GM12878 (cell line): Measurements from ENCODE around the gene PHF23. TPM values are rescaled to one million over a fixed set of nuclear protein-coding genes. Genes with fewer than 3 reads are reported as not detected.

Experiments
- CBFB ChIP-seq: IDR thresholded peaks from 2 replicates; pipeline ENCODE4 v1.6.1; 2016; ENCODE audit warnings: antibody characterized with exemption, low read depth
- FOS ChIP-seq: IDR thresholded peaks from 3 replicates; pipeline ENCODE4 v1.6.1; 2011; ENCODE audit warnings: borderline replicate concordance; ENCODE audit not compliant: insufficient read length; ENCODE audit errors: extremely low read depth
- IKZF2 ChIP-seq, 2 experiments: fragments of 450-650 bp; IDR thresholded peaks; 2 replicates each; pipeline ENCODE4 v1.6.1; 2017; ENCODE audit warnings: mild to moderate bottlenecking in 2 of 2, moderate library complexity in 2 of 2
- LARP7 ChIP-seq: fragments of 450-650 bp; IDR thresholded peaks from 2 replicates; pipeline ENCODE4 v1.6.1; 2017; ENCODE audit warnings: mild to moderate bottlenecking
- MXI1 ChIP-seq: fragments of 150-350 bp; IDR thresholded peaks from 2 replicates; pipeline ENCODE4 v1.6.1; 2011; ENCODE audit warnings: low read depth, mild to moderate bottlenecking, inconsistent platforms, low read length, improper control_type of control experiment
- MYB ChIP-seq: fragments of 150-350 bp; IDR thresholded peaks from 2 replicates; pipeline ENCODE4 v1.6.1; 2014; ENCODE audit warnings: mild to moderate bottlenecking, low read depth, low read length, borderline replicate concordance
- NBN ChIP-seq: fragments of 450-650 bp; IDR thresholded peaks from 2 replicates; pipeline ENCODE4 v1.6.1; 2016
- NFXL1 ChIP-seq: fragments of 450-650 bp; IDR thresholded peaks from 2 replicates; pipeline ENCODE4 v1.6.1; 2017; ENCODE audit warnings: antibody characterized with exemption, mild to moderate bottlenecking, borderline replicate concordance
- POLR2AphosphoS2 ChIP-seq: IDR thresholded peaks from 2 replicates; pipeline ENCODE4 v1.6.1; 2011; ENCODE audit warnings: low read depth, mild to moderate bottlenecking, low read length, improper control_type of control experiment, moderate library complexity
- POLR2AphosphoS5 ChIP-seq: IDR thresholded peaks from 2 replicates; pipeline ENCODE4 v1.6.1; 2011; ENCODE audit warnings: mild to moderate bottlenecking, low read length, inconsistent platforms
- RELA ChIP-seq: fragments of 450-650 bp; IDR thresholded peaks from 2 replicates; pipeline ENCODE4 v1.8.0; 2014; ENCODE audit warnings: borderline replicate concordance; ENCODE audit not compliant: partially characterized antibody
- SMC3 ChIP-seq: IDR thresholded peaks from 2 replicates; pipeline ENCODE4 v1.6.1; 2011; ENCODE audit warnings: low read length, improper control_type of control experiment, borderline replicate concordance
- STAT1 ChIP-seq: fragments of 450-650 bp; conservative IDR thresholded peaks from 2 replicates; pipeline ENCODE4 v1.6.1; 2014; ENCODE audit warnings: antibody characterized with exemption, mild to moderate bottlenecking
- TBL1XR1 ChIP-seq: IDR thresholded peaks from 2 replicates; pipeline ENCODE4 v1.6.1; 2012; ENCODE audit warnings: low read depth, low read length, improper control_type of control experiment
- ZBED1 ChIP-seq: IDR thresholded peaks from 2 replicates; pipeline ENCODE4 v1.6.1; 2016; ENCODE audit warnings: borderline replicate concordance
- ZNF24 ChIP-seq: fragments of 450-650 bp; IDR thresholded peaks from 2 replicates; pipeline ENCODE4 v1.6.1; 2017; ENCODE audit warnings: antibody characterized with exemption, mild to moderate bottlenecking
- polyA plus RNA-seq, 11 experiments: library from polyadenylated mRNA; depleted of rRNA in 4 of 11; unstranded in 6 of 11; stranded (reverse) in 5 of 11; fragments of >200 nt; fragmentation: Nextera tagmentation in 4 of 11; fragmentation: Illumina TruSeq in 1 of 11; extraction: Ambion mirVana in 4 of 11; extraction: Trizol in 1 of 11; gene quantifications; 1 replicate in 1 of 11; 2 replicates in 10 of 11; pipeline versions ENCODE4 v1.2.1 to v1.2.3, GENCODE V29; 2011 to 2016; ENCODE audit warnings: inconsistent platforms in 2 of 11, missing spikeins in 2 of 11, low read depth in 1 of 11
- total RNA-seq, 4 experiments: library from RNA; depleted of rRNA in 3 of 4; stranded (reverse); fragments of >200 nt in 3 of 4; fragmentation: Illumina TruSeq in 1 of 4; extraction: Trizol in 1 of 4; gene quantifications; 2 replicates each; pipeline versions ENCODE4 v1.2.1 to v1.2.3, GENCODE V29; 2013 to 2021
- TF ChIP-seq, protein P1 (sequence below): fragments of 450-650 bp; IDR thresholded peaks from 2 replicates; pipeline ENCODE4 v1.6.1; 2014; ENCODE audit warnings: mild to moderate bottlenecking
- TF ChIP-seq, protein P2 (sequence below): IDR thresholded peaks from 2 replicates; pipeline ENCODE4 v1.6.1; 2012; ENCODE audit warnings: low read depth, low read length, improper control_type of control experiment
- TF ChIP-seq, protein P3 (sequence below): fragments of 450-650 bp; IDR thresholded peaks from 2 replicates; pipeline ENCODE4 v1.6.1; 2016; ENCODE audit warnings: mild to moderate bottlenecking, moderate library complexity, borderline replicate concordance
- TF ChIP-seq, protein P4 (sequence below): IDR thresholded peaks from 2 replicates; pipeline ENCODE4 v1.6.1; 2012; ENCODE audit warnings: low read depth, low read length, improper control_type of control experiment
- TF ChIP-seq, protein P5 (sequence below): IDR thresholded peaks from 2 replicates; pipeline ENCODE4 v1.6.1; 2012; ENCODE audit warnings: low read depth, low read length, improper control_type of control experiment
- TF ChIP-seq, protein P6 (sequence below): IDR thresholded peaks from 2 replicates; pipeline ENCODE4 v1.6.1; 2011; ENCODE audit warnings: low read depth, mild to moderate bottlenecking, low read length, moderate library complexity, borderline replicate concordance; ENCODE audit errors: extremely low read depth

Gene PHF23
- total and polyA plus RNA-seq, 10 of the 15 experiments (the other 5 are each of a cell fraction or from before 2014, with no cell fraction given) = 8.2 to 84.8 (median 32.6) TPM

DNA sequence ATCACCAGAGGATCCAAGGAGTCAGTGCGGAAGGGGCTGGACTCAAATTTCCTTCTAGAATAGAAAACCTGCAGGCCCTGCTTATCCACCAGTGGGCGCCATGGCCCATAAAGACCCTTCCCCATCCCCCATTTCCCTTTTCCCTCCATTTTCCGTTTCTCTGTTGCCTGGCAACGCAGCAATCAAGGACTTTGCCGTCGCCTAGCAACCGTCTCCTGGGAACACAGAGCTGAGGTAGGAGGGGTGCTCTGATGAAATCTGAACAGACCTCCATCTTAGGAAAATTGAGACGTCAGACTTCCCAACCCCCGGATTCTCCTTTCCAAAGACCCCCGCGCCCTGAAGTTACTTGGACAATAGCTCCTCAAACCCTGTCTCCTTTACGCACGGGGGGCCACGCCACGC, 25.4 kb downstream of the PHF23 start (continued):
- TF ChIP-seq, protein P1, sequence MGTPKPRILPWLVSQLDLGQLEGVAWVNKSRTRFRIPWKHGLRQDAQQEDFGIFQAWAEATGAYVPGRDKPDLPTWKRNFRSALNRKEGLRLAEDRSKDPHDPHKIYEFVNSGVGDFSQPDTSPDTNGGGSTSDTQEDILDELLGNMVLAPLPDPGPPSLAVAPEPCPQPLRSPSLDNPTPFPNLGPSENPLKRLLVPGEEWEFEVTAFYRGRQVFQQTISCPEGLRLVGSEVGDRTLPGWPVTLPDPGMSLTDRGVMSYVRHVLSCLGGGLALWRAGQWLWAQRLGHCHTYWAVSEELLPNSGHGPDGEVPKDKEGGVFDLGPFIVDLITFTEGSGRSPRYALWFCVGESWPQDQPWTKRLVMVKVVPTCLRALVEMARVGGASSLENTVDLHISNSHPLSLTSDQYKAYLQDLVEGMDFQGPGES = no peak
- TF ChIP-seq, protein P2, sequence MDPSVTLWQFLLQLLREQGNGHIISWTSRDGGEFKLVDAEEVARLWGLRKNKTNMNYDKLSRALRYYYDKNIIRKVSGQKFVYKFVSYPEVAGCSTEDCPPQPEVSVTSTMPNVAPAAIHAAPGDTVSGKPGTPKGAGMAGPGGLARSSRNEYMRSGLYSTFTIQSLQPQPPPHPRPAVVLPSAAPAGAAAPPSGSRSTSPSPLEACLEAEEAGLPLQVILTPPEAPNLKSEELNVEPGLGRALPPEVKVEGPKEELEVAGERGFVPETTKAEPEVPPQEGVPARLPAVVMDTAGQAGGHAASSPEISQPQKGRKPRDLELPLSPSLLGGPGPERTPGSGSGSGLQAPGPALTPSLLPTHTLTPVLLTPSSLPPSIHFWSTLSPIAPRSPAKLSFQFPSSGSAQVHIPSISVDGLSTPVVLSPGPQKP = no peak
- no peak for TF ChIP-seq STAT1
- no peak for TF ChIP-seq MYB
- TF ChIP-seq CBFB = no peak
- no peak for TF ChIP-seq FOS
- TF ChIP-seq, protein P3, sequence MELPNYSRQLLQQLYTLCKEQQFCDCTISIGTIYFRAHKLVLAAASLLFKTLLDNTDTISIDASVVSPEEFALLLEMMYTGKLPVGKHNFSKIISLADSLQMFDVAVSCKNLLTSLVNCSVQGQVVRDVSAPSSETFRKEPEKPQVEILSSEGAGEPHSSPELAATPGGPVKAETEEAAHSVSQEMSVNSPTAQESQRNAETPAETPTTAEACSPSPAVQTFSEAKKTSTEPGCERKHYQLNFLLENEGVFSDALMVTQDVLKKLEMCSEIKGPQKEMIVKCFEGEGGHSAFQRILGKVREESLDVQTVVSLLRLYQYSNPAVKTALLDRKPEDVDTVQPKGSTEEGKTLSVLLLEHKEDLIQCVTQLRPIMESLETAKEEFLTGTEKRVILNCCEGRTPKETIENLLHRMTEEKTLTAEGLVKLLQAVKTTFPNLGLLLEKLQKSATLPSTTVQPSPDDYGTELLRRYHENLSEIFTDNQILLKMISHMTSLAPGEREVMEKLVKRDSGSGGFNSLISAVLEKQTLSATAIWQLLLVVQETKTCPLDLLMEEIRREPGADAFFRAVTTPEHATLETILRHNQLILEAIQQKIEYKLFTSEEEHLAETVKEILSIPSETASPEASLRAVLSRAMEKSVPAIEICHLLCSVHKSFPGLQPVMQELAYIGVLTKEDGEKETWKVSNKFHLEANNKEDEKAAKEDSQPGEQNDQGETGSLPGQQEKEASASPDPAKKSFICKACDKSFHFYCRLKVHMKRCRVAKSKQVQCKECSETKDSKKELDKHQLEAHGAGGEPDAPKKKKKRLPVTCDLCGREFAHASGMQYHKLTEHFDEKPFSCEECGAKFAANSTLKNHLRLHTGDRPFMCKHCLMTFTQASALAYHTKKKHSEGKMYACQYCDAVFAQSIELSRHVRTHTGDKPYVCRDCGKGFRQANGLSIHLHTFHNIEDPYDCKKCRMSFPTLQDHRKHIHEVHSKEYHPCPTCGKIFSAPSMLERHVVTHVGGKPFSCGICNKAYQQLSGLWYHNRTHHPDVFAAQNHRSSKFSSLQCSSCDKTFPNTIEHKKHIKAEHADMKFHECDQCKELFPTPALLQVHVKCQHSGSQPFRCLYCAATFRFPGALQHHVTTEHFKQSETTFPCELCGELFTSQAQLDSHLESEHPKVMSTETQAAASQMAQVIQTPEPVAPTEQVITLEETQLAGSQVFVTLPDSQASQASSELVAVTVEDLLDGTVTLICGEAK = 0 out of 2 replicates have a peak, but pooled peaks have one; percentile 47
- TF ChIP-seq IKZF2 (IDR thresholded peaks at IDR 0.05) = 0 out of 4 replicates have a peak, but pooled peaks of 1 of the 2 experiments have one; percentile 6
- TF ChIP-seq, protein P4, sequence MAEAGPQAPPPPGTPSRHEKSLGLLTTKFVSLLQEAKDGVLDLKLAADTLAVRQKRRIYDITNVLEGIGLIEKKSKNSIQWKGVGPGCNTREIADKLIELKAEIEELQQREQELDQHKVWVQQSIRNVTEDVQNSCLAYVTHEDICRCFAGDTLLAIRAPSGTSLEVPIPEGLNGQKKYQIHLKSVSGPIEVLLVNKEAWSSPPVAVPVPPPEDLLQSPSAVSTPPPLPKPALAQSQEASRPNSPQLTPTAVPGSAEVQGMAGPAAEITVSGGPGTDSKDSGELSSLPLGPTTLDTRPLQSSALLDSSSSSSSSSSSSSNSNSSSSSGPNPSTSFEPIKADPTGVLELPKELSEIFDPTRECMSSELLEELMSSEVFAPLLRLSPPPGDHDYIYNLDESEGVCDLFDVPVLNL = no peak
- no peak for TF ChIP-seq POLR2AphosphoS2
- TF ChIP-seq POLR2AphosphoS5 = no peak
- TF ChIP-seq SMC3 = peak; percentile 31; the same call in 1 of the 2 replicates
- 0 out of 2 replicates have a peak, but pooled peaks have one; percentile 17 for TF ChIP-seq NBN
- TF ChIP-seq RELA = peak; percentile 59
- no peak for TF ChIP-seq NFXL1
- TF ChIP-seq TBL1XR1 = no peak
- TF ChIP-seq ZBED1 = no peak
- TF ChIP-seq, protein P5, sequence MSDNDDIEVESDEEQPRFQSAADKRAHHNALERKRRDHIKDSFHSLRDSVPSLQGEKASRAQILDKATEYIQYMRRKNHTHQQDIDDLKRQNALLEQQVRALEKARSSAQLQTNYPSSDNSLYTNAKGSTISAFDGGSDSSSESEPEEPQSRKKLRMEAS = no peak
- no peak for TF ChIP-seq ZNF24
- peak; percentile 43; the same call in 1 of the 2 replicates for TF ChIP-seq LARP7
- TF ChIP-seq MXI1 = peak; percentile 82; the same call in 1 of the 2 replicates
- TF ChIP-seq, protein P6, sequence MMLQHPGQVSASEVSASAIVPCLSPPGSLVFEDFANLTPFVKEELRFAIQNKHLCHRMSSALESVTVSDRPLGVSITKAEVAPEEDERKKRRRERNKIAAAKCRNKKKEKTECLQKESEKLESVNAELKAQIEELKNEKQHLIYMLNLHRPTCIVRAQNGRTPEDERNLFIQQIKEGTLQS = no peak
